Measurements from ENCODE around the gene RARRES2. TPM values are rescaled to one million over a fixed set of nuclear protein-coding genes. Genes with fewer than 3 reads are reported as not detected.
"Not testable (repeated sequence)": the region's sequence is repeated elsewhere in the genome, so short reads cannot be mapped to it uniquely, and the experiment has no call there.

RARRES2 gene
- total RNA-seq, 1 donor = 26.1 TPM

DNA sequence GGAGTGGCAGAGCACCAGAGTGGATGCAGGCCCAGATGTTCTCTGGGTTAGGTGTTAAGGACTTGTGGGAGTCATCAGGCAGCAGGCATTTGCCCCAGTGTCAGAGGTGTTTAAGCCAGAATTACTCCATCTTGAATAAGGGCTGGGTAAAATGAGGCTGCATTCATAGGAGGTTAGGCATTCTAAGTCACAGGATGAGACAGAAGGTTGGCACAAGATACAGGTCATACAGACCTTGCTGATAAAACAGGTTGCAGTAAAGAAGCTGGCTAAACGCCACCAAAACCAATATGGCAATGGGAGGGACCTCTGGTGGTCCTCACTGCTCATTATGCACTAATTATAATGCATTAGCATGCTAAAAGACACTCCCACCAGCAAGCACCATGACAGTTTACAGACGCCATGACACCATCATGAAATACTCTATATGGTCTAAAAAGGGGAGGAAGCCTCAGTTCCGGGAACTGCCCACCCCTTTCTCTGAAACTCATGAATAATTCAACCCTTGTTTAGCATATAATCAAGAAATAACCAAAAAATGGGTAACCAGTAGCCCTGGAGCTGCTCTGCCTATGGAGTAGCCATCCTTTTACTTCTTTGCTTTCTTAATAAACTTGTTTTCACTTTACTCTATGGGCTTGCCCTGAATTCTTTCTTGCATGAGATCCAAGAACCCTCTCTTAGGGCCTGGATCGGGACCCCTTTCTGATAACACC lies 19.2 kb downstream of the RARRES2 start:
- H4K20me1 ChIP-seq (ENCODE audit: insufficient read depth, low read length) = no peaks in the 10 kb centered on the region
- peak overlapping the region; percentile 39 for H3K4me2 ChIP-seq (ENCODE audit: insufficient read depth, low read length)

DNA sequence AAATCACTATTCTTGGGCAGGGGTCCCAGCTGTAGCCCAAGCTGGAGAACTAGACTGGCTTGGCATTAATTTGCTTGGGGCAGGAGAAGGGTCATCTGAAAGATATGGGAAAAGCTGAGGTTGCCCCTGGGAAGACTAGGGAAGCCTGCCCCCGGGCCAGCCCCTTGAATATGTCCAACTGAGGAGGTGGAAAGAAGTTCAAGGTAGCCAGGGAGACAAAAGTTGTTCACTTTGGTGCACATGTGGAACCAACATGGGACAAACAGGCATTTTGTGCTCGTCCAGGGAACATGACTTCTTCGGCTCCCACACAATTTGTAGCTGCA lies 19.7 kb downstream of the RARRES2 start:
- TF ChIP-seq, protein P1, sequence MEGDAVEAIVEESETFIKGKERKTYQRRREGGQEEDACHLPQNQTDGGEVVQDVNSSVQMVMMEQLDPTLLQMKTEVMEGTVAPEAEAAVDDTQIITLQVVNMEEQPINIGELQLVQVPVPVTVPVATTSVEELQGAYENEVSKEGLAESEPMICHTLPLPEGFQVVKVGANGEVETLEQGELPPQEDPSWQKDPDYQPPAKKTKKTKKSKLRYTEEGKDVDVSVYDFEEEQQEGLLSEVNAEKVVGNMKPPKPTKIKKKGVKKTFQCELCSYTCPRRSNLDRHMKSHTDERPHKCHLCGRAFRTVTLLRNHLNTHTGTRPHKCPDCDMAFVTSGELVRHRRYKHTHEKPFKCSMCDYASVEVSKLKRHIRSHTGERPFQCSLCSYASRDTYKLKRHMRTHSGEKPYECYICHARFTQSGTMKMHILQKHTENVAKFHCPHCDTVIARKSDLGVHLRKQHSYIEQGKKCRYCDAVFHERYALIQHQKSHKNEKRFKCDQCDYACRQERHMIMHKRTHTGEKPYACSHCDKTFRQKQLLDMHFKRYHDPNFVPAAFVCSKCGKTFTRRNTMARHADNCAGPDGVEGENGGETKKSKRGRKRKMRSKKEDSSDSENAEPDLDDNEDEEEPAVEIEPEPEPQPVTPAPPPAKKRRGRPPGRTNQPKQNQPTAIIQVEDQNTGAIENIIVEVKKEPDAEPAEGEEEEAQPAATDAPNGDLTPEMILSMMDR (IDR thresholded peaks at IDR 0.05; ENCODE audit: extremely low read depth, low read depth, low read length) = no peak
- DNase-seq (ENCODE audit: insufficient read length, low spot score, missing footprints) = no peak
- Histone ChIP-seq H3K4me3 (ENCODE audit: insufficient read depth, low read length) (no peak overlapping the region), H3K4me1 (ENCODE audit: insufficient read depth, low read length) (no peaks in the 10 kb centered on the region), H3K36me3 (ENCODE audit: insufficient read depth, low read length) (no peaks in the 10 kb centered on the region), H3K79me2 (ENCODE audit: insufficient read depth, low read length) (no peaks in the 10 kb centered on the region), H3K4me2 (ENCODE audit: insufficient read depth, low read length) (no peak overlapping the region), H3K27ac (ENCODE audit: low read depth, low read length) (no peak overlapping the region), H3K9me3 (ENCODE audit: low read depth, low read length) (no peaks in the 10 kb centered on the region), H3K27me3 (ENCODE audit: insufficient read depth, low read length) (no peaks in the 10 kb centered on the region), H2AFZ (ENCODE audit: low read length) (no peak overlapping the region), H4K20me1 (ENCODE audit: insufficient read depth, low read length) (no peaks in the 10 kb centered on the region)

More for the DNA sequence above, 19.2 kb downstream of the RARRES2 start:
- Histone ChIP-seq H3K27ac (ENCODE audit: low read depth, low read length) (no peak overlapping the region), H3K4me1 (ENCODE audit: insufficient read depth, low read length) (no peaks in the 10 kb centered on the region), H3K9me3 (ENCODE audit: low read depth, low read length) (no peaks in the 10 kb centered on the region), H2AFZ (ENCODE audit: low read length) (no peak overlapping the region), H3K4me3 (ENCODE audit: insufficient read depth, low read length) (peak overlapping the region; percentile 57), H3K27me3 (ENCODE audit: insufficient read depth, low read length) (no peaks in the 10 kb centered on the region), H3K36me3 (ENCODE audit: insufficient read depth, low read length) (no peaks in the 10 kb centered on the region), H3K79me2 (ENCODE audit: insufficient read depth, low read length) (no peaks in the 10 kb centered on the region)
- DNase-seq (ENCODE audit: insufficient read length, low spot score, missing footprints) = no peak
- TF ChIP-seq, protein P1 (IDR thresholded peaks at IDR 0.05; ENCODE audit: extremely low read depth, low read depth, low read length) = no peak

DNA sequence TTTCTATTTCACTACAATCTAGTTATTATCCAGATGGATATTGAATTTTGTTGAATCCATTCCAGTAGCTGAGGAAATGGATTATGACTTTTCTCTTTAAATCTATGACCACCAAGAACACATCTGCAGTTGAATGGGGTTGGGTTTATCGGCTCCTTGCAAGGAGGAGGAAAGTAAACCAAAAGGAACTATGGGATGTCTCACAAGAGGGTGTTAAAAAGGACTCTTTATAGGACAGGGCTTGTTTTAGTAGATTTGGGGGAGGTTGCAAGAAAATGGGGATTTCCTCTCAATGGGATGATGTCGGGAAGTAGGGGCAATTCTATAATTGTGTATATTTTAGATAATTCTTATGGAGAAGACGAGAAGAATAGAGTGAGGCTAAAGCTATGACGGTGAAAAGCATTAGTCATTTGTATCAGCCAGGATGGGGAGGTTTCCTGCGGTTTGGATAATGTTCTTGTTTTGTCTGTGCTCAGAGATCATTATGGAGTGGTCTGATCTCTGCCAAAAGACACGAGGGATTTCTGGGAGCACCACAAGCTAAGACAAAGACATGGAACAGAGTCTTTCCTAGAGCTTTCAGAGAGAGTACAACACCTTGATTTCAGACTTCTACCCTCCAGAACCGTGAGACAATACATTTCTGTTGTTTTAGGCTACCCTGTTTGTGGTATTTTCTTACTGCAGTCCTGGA lies 23.5 kb downstream of the RARRES2 start:
- Histone ChIP-seq H4K20me1 (ENCODE audit: insufficient read depth, low read length) (no peaks in the 10 kb centered on the region), H3K27me3 (ENCODE audit: insufficient read depth, low read length) (no peaks in the 10 kb centered on the region), H3K36me3 (ENCODE audit: insufficient read depth, low read length) (no peaks in the 10 kb centered on the region), H3K27ac (ENCODE audit: low read depth, low read length) (no peak overlapping the region), H3K4me1 (ENCODE audit: insufficient read depth, low read length) (no peaks in the 10 kb centered on the region), H3K4me2 (ENCODE audit: insufficient read depth, low read length) (no peak overlapping the region), H3K4me3 (ENCODE audit: insufficient read depth, low read length) (no peak overlapping the region), H3K79me2 (ENCODE audit: insufficient read depth, low read length) (no peaks in the 10 kb centered on the region), H2AFZ (ENCODE audit: low read length) (no peak overlapping the region), H3K9me3 (ENCODE audit: low read depth, low read length) (no peaks in the 10 kb centered on the region)
- no peak for DNase-seq (ENCODE audit: insufficient read length, low spot score, missing footprints)
- TF ChIP-seq, protein P1 (IDR thresholded peaks at IDR 0.05; ENCODE audit: extremely low read depth, low read depth, low read length) = no peak

DNA sequence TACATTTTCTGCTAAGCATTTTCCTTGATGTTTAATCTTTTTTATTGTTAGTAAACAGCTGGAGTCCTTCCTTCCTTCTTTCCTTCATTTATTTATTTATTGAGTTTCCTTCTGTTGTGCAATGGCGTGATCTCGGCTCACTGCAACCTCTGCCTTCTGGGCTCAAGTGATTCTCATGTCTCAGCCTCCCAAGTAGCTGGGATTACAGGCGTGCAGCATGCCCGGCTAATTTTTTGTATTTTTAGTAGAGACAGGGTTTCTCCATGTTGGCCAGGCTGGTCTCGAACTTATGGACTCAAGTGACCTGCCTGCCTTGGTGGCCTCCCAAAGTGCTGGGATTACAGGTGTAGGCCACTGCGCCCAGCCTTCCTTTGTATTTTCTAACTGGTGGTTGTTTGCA lies 24.4 kb downstream of the RARRES2 start:
- not testable (repeated sequence) for H3K27ac ChIP-seq (ENCODE audit: low read depth, low read length); H4K20me1 ChIP-seq (ENCODE audit: insufficient read depth, low read length); H3K4me3 ChIP-seq (ENCODE audit: insufficient read depth, low read length)

More for the DNA sequence above, 24.4 kb downstream of the RARRES2 start:
- H3K9me3 ChIP-seq (ENCODE audit: low read depth, low read length); H3K4me2 ChIP-seq (ENCODE audit: insufficient read depth, low read length); H3K36me3 ChIP-seq (ENCODE audit: insufficient read depth, low read length); H3K4me1 ChIP-seq (ENCODE audit: insufficient read depth, low read length); H3K27me3 ChIP-seq (ENCODE audit: insufficient read depth, low read length); H3K79me2 ChIP-seq (ENCODE audit: insufficient read depth, low read length); DNase-seq (ENCODE audit: insufficient read length, low spot score, missing footprints); H2AFZ ChIP-seq (ENCODE audit: low read length): not testable (repeated sequence)
